Inferior parietal cortex (tissue), 1 donor: ENCODE results near the gene HS1BP3.

Experiments
- DNase-seq: peaks from one replicate; pipeline ENCODE4 v3.0.0-alpha.2; 2016; ENCODE audit errors: extremely low spot score

HS1BP3 gene, protein sequence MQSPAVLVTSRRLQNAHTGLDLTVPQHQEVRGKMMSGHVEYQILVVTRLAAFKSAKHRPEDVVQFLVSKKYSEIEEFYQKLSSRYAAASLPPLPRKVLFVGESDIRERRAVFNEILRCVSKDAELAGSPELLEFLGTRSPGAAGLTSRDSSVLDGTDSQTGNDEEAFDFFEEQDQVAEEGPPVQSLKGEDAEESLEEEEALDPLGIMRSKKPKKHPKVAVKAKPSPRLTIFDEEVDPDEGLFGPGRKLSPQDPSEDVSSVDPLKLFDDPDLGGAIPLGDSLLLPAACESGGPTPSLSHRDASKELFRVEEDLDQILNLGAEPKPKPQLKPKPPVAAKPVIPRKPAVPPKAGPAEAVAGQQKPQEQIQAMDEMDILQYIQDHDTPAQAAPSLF

DNA sequence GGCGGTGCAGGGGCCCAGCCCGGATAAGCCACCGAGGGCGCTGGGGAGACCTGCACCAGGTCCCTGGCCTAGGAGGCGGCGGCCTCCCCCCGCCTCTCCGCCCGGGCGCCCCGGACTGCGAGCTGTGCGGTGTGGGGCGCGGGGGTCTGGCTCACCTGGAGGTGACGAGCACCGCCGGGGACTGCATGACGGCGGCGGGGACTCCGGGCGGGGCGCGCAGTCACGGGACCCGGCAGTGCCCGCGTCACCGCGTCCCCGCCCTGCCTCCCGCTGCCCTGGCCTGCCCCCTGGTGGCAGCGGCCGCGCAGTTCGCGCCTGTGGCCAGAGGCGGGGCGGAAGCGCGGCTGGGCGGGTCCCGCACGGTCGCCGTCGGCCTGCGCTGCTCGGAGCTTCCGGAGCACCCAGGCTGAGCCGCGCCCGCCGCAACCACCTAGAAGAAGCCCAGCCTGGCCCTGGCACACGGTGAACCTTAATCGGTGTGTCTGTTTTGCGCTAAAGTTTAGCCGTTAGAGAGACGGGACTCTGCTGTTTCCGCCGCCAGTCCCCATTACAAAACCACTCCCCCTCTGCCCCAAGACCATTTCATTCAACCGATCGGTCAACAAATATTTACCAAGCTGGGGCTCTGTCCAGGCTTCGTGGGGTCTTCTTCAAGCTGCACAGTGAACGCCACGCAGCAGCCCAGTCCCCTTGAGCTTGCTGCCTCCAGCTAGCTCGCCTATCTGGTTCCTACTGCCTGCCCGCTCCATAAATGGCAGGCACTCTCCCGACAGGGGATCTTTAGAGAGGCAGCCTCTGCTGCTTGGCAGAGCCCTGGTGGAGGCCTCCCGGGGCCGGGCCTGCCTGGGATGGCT is at the start of gene HS1BP3:
TSS of gene HS1BP3 (minus strand) at position 222 of the 854 bp plus-strand sequence. CDS start at position 187, 35 bp downstream.
- DNase-seq, result peak; percentile 85

DNA sequence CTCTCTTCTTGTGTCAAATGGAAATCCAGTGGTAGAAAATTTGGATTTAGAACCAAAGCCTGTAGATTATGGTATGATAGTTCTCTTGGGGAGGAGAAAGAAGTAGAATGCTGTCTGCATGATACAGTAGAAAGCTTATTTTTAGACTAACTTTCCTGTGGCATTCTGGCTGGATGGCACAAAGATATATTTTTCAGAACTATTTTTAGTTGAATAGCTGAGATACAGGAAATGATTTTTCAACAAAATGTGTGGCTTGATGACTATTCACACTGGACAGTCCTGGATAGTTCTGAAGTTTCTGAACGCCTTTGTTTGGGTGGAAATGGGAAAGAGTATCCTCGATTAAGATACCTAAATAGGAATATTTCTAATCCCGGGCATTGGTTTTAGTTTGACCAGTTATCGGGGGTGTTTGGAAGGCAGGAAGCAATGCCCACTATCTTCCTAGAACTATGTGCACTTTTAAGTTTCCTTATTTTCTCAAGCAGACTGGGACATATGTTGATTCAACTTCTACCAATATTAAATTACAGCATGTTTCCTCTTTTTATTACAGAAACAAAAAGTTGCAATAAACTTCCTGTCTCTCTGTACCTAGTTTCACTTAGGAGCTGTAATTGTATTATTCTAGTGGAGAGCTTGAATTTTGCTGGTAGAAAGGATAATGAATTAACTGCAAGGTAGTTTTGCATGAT is 48.2 kb upstream of the HS1BP3 start:
- no peak for DNase-seq

DNA sequence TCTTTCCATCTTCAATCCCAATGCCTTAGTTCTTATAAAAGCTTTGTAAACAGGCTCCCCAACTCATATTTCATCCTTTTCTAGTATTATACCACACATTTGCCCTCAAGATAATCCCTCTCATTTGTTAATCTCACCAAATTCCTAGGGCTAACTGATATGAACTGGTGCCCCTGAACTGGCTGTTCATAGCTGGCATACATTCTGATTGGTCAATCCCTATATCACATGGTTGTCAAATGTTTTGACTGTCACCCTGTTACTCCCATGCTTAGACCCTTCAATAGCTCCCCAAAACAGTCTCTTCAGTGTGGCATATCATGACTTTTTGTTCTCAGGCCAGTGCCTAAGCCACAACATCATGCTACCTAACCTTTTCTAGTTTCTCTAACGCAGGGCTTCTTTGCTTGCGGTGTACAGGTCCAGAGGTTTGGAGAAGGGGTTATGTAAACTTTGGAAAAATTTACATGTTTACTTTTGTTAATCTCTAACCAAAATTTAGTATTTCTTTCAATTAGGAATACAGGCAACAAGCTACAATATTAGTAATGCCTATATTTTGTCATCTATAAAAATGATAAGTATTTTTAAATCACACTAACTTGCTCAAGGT is 46.5 kb upstream of the HS1BP3 start:
- no peak for DNase-seq

DNA sequence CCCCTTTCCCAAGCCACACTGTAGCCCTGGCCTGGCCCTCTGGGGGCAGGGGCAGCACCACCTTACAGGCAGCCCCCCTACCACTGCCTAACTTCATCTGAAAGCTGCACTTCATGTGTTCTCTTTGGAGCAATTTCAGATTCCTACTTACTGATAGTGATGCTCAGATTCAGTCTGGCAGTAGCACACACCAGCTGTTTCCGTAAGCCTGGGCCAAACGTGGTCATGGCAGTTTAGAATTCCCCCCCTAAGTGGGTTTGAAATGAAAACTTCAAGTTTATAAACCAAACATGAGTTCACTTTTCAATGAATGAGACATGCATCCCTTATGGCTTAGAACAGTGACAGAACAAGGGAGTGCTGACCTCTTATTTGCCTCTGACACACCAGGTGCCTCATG is 45.5 kb upstream of the HS1BP3 start:
- no peak for DNase-seq

DNA sequence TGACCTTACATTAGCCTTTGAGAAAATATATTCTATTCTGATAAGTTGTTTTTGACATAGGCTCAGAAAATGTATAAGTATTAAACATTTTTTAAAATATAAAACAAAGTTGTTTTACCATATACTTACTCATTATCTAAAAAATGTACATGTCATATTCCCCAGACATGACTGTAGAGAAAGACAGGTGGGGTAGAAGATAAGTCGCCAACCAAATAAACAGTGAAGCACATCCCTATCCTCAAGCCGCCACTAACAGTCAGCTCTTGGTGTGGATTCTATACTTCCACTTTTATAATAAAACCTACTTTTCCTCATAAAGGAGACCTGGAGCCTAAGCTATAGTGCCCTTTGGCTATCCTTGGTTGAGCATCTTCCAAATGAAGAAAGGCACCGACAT is 42.4 kb upstream of the HS1BP3 start:
- no peak for DNase-seq

DNA sequence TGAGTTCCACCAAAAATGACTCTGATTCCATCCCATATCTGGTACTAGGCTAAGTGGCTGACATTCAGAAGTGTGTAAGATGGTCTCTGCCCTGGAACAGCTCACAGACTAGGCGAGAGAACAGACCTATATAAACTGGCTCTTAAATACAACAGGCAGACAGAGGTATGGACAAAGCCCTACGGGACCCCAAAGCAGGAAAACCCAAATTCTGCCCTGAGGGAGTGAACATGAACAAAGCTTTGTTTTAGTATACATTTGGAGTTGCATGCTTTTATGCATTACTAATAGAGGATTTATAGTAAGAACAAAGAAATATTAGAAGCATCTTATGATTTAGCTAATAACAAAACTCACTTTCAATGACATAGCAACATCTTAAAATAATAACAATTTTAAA is 41.2 kb upstream of the HS1BP3 start:
- DNase-seq, result no peak

DNA sequence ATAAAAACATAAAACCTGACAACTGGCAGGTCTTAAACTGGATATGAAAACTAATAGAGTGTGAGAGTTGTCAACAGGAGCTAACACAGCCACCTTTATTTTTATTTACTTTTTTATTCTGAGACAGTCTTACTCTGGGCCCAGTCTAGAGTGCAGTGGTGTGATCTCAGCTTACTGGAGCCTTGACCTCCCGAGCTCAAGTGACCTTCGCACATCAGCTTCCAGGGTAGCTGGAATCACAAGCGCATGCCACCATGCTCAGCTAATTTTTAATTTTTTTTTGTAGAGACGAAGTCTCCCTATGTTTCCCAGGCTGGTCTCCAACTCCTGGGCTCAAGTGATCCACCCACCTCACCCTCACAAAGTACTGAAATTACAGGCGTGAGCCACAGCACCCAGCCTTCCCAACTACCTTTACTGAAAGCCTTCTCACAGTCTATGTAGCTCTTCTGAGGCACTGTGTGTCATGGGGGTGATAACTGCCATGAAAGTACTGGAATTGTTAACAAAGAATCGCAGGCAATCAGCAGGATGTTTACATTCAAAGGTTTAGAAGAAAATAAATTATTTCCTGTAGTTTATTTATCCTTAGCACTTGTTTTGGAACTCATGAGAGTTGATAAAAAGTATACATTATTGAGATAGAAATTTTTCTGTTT is 40.3 kb upstream of the HS1BP3 start:
- DNase-seq, result no peak

DNA sequence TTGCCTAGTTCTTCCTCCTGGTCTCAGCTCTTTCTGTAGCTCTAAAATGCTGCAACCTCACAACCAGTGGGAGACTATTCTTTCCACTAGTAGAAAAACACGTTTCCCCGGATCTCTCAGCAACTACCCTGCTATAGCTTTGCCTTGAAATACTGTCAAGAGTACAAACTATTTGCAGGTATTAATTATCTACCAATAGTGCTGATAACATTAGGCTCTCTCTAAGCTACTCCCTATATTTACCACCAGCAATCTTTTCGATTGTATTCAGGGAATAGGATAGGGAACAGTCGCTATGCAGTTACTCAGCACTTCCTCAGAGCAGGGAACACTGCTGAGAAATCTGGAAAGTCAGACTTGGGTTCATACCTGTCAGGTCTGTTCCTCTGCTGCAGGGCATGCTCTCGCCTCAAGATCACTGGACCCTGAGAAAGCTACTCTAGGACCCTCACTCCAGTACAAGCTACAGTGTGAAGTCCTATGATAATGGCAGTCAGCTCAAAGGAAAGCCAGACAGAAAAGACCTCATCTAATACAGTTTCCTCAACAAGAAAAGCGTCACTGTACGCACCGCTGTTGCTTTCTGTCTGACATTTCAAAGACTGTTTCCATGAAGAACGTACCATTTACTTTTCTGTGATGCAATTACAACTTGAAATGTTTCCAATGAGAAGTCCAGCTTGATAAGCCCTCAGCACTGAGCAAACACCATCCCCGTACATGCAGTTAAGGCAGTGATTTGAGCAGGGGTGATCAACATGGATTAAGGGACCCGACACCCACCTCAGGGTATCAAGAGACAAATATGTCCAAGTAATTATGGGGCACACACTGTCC is 38.7 kb upstream of the HS1BP3 start:
- no peak for DNase-seq

DNA sequence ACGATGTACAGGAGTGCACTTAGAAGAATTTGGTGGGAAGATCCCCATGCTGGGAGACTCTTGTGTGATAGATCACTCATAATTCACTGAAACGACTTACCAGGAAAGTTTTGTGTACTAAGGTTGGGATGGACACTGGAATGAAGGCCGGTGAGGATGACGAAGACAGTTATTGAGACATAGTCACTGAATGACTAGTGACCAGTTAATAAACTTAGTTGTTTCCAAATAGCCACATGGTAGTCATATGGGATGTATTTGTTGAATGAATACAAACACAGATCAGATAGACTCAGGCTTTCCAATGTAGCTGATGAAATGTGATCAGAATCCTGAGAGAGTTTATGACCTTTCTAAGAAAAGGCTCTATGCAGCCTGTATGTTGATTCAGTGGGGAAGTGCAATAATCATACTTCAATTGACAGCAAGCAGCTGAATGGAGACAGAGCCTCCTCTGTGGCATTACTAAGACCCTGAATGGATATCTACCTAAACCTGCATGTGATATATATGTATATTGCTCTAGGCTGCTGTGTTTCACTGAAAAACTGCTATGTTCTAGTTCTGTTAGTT is 36.4 kb upstream of the HS1BP3 start:
- DNase-seq, result no peak

DNA sequence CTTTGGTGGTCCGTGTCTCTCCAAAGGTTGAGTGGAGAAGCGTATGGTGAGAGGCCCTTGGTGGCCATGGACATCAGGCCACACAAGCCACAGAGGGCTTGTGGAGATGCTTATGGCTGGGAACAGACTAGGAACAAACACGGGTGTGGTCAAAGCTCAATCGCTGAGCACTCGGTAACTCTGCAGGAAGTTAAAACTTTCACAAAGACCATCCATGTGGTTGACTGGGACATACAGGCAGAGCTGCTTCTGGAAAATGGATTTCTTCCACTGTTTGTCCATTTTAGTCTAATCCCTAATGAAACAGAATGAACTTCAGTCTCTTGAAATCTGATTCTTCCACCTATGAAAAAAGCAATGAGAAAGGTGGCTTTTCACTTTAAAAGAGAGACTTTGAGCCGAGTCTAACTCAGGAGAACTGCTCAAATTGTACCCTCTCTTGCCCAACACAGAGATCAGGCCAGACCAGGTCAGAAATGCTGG is 33.7 kb upstream of the HS1BP3 start:
- no peak for DNase-seq

DNA sequence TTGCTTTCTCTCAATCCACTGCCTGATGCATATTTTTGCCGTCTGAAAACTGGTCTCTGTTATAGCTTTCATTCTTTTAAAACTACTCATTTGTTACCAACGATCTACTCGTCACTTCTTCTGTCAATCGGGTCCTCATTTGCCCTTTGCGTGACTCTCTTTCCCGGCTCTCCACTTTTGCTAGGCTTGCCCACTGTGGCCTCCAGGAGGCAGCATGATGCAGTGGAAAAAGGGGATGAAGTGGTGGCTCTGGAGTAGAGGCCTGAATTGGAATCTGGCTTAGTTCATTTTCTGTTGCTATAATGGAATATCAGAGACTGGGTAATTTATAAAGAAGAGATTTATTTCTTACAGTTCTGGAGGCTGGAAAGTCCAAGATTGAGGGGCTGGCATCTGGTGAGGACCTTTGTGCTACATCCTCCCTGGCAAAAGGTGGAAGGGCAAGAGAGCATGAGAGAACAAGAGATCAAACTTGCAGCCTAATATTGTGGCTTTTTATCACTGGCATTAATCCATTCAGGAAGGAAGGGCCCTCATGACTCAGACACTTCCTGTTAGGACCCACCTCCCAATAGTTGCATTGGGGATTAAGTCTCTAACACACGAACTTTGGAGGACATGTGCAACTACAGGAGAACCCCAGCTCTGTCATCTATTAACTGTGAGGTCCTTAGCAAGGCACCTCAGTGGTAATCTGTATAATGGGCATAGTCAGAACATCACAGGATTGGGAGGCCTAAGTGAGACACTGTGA is 31.4 kb upstream of the HS1BP3 start:
- no peak for DNase-seq

DNA sequence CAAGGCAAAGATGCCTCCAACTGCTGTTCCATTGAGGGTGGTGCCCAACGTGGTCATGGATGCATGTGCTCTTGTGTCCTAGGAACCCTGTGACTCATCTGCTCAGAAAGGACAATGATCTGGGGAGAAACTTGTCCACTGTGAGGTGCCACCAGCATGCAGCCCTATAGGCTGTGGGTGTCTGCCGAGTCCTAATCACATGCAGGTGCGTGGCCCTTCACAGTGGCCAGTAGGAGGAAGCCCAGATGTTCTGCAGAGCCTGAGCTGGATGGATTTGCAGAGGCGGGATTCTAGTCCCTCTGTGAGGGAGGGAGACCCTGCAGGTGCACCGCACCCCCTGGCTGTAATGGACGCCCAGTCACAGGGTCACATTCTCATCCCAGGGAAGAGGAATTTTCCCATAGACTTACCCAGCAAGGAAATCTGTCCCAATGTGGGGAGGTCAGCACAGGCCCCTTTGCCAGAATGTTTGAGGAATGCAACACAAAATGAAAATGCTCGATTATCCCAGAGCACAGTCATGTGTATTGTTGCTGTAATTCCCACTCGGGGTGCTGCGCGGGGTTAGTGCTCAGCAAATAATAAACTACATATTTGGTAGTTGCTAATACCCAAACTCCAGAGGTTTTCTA is 30.0 kb upstream of the HS1BP3 start:
- DNase-seq, result no peak

DNA sequence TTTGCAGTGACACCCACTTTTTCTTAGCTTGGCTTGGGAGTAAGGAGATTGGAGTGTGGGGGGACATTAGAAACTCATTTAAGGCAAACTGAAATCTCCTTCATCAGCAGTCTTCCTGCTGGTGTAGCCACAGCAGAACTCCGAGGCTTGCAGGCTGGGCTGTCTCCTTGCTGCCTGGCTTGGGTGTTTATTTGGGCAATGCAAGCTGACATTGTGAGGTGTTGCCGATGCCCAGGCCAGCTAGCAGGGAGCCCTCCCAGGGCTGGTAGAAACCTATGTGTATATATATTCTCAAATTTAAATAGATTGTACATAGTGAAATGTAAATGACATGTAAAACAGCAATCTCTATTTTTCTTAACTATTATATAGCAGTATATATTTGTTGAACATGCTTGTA is 27.9 kb upstream of the HS1BP3 start:
- no peak for DNase-seq

DNA sequence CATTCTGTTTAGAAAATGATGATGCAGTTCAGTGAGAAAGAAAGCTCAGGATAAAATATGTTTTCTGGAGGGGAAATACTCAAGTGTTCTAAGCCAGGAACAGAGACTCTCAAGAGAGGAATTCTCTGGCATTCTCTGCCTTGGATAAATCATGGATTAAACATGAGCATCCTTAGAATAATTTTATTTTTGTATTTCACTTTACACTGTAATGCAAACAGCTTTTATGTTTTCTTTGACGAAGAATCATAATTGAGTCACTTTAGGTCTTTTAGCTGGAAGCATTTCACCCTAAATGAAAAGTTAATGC is 27.1 kb upstream of the HS1BP3 start:
- DNase-seq, result no peak

DNA sequence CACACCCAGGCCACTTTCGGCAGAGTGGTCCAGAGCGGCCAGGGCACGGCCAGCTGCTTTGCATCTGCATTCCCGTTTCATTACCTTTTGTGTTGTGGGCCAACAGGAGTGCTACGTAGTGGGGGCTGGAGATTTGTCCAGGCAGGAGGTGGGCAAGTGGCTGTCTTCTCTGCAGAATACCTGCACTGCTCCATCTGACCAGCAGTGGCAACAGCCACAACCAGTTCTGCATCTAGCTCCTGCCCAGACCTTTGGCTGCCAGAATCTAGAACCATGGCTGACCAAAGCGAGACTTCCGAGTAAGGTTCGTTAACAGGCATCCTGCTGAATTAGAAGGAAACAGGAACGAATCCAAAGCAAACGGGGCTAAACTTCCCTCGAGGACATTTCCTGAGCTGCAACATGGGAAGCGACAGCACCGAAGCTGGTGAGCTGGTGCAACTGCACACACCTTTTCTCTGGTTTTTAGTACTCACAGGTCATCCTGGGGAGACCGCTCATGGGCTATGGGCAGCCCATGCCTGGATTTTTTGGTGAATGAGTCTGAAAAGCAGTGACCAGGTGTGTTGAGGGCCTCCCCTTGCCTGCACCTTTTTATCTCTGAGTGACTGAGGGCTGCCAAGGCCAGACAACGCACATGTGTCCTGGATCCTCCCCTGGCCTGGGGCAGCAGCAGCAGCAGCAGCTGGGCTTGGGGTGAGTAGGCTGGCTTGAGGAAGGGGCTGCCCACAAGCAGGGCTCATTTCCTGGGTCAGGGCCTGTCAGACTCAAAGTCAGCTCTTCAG is 26.6 kb upstream of the HS1BP3 start:
- no peak for DNase-seq

DNA sequence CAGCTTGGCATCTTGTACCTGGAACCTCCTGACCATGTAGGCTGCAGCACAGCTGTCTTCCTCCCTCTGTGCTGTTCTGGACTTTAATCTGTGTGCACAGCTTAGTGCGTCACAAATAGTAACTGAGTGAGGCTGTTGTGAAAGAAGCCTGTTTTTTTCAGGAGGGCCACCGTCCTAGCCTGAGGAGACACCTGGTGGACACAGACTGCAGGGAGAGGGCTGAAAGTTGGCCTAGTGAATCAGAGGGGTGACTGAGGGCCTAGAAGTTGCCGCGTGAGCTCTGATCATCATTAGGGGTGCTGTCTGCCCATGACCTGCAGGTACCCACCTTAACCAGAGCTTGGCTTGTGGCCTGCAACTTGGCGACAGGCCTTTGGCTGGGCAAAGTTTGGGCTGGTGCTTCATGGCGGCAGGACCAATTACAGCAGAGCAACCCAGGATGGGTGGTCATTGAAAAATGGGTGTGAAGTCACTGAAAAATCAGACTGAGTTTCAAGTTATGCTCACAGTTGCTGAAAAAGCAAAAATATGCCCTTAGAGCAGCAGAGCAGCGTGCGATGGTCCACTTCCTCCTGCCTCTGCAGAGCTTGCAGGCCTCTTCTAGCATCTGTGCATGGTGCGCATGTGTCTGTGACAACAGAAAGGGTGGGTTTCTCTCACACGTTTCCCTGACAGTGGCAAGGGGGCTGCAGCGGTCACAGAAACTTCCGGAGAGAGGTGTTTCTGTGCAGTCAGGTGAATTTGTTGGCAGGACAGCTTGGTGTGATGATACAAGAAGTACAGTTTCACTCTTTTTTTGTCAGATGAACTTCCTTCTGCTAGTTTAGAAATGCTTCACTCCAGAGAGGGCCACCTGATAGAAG is 25.7 kb upstream of the HS1BP3 start:
- DNase-seq, result no peak

DNA sequence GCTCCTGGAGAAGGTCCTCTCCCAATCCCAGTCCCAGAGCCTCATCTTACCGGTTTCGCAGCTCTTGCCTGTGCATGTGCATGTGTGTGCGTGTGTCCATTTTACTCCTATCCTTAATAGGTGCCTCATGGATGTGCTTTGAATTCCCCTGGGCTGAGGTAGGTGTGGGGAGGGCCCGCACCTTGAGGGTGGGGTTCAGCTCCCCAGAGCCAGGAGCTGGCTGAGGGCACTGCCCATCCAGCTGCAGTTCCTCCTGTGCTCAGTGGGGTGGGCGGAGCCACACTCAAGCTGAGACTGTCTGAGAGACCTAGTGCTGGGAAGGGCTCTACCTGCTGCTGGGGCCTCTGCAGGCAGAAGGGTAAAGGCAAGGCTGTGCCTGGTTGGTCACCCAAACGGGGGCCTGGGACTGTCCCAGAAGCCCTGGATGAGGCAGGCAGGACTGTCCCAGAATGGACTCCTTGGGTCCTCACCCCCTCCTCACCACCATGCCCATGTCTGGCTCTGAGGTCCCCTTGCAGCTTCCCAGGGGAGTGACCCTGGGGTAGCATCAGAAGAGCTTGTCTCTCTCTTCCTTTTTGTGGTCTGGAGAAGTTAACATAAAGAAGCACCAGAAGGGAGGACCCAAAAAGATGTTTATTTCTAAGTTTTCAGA is 24.9 kb upstream of the HS1BP3 start:
- DNase-seq, result no peak
